ENCODE results near the gene FBXW5. TPM values are rescaled to one million over a fixed set of nuclear protein-coding genes. Genes with fewer than 3 reads are reported as not detected.

The FBXW5 gene
- total RNA-seq, 1 experiment from 2014 or later: 88.0 TPM

- ATAC-seq (peak; percentile 21), DNase-seq (ENCODE audit: low read depth, low spot score) (no peak)
- H3K9me3 ChIP-seq (ENCODE audit: control insufficient read depth in 1 of 2, insufficient read depth in 1 of 2, low read depth in 1 of 2, low read length in 2 of 2): no peaks in the 10 kb centered on the region
- no peaks in the 10 kb centered on the region for H4K20me1 ChIP-seq (ENCODE audit: insufficient read depth)
- no peak overlapping the region for H3K4me3 ChIP-seq (replicated peaks in 1 of 2; ENCODE audit: low read depth in 1 of 2, low read length in 2 of 2)
- peak overlapping the region; percentile 19; the same call in 1 of the 2 replicates for H3K4me2 ChIP-seq (ENCODE audit: low read length)
- ChIA-PET POLR2A (interaction anchor here (1.0 to 1.4 kb wide), 4 partner anchors 10 to 75 kb away, joined by 3 to 6 read pairs (median 5); partner anchors contain the start of genes ENTPD2 and PAXX), RAD21 (ENCODE audit: low non-redundant PET in 1 of 2, low total read pairs in 2 of 2, uncharacterized antibody in 2 of 2, unreplicated experiment in 2 of 2) (no interaction called here), CTCF (interaction anchor here (0.6 to 3.0 kb wide), 6 partner anchors 11 to 137 kb away, joined by 3 to 11 read pairs (median 4); no protein-coding TSS in a partner anchor)
- H3K9ac ChIP-seq (ENCODE audit: low read length): no peak overlapping the region
- H3K27ac ChIP-seq (ENCODE audit: low read depth, low read length): no peak overlapping the region
- BruUV-seq (replicated peaks): no TSS peak
- intact Hi-C loops (cut with micrococcal nuclease): no loop called here
- no peaks in the 10 kb centered on the region for H3K27me3 ChIP-seq (ENCODE audit: insufficient read depth, low read length)
- H3K4me1 ChIP-seq (ENCODE audit: control insufficient read depth in 1 of 2, insufficient read depth in 2 of 2, low read length in 2 of 2): peaks cover 2 to 32% of the 10 kb centered on the region in 2 experiments; a peak in 3 of 4 replicates
- TF ChIP-seq ZFX (IDR thresholded peaks at IDR 0.05) (no peak), EGR1 (IDR thresholded peaks at IDR 0.05; ENCODE audit: low read depth) (no peak), CEBPB (IDR thresholded peaks at IDR 0.05; ENCODE audit: low read depth) (no peak)
- no peaks in the 10 kb centered on the region for H3K79me2 ChIP-seq (ENCODE audit: insufficient read depth, low read length)
- H3K36me3 ChIP-seq (ENCODE audit: control insufficient read depth in 1 of 2, insufficient read depth in 2 of 2, low read length in 2 of 2): no peaks in the 10 kb centered on the region
- H2AFZ ChIP-seq (ENCODE audit: low read depth, low read length, poor library complexity, severe bottlenecking): no peak overlapping the region
- no peaks in the 10 kb centered on the region for H3K9me2 ChIP-seq (ENCODE audit: insufficient read depth)
These were observed 34.5 kb upstream of the FBXW5 start for GRCh38 chr9:136978865-136979544.

- Histone ChIP-seq H3K4me2 (ENCODE audit: low read length) (peak overlapping the region; percentile 67), H3K79me2 (ENCODE audit: insufficient read depth, low read length) (no peaks in the 10 kb centered on the region), H3K9me2 (ENCODE audit: insufficient read depth) (no peaks in the 10 kb centered on the region), H3K4me3 (replicated peaks in 1 of 2; ENCODE audit: low read depth in 1 of 2, low read length in 2 of 2) (peak overlapping the region; percentile 24 to 46; a peak in 3 of 4 replicates), H3K36me3 (ENCODE audit: control insufficient read depth in 1 of 2, insufficient read depth in 2 of 2, low read length in 2 of 2) (no peaks in the 10 kb centered on the region), H3K27me3 (ENCODE audit: insufficient read depth, low read length) (no peaks in the 10 kb centered on the region), H4K20me1 (ENCODE audit: insufficient read depth) (no peaks in the 10 kb centered on the region), H3K4me1 (ENCODE audit: control insufficient read depth in 1 of 2, insufficient read depth in 2 of 2, low read length in 2 of 2) (peaks cover 2 to 32% of the 10 kb centered on the region in 2 experiments; a peak in 3 of 4 replicates), H2AFZ (ENCODE audit: low read depth, low read length, poor library complexity, severe bottlenecking) (no peak overlapping the region), H3K27ac (ENCODE audit: low read depth, low read length) (peak overlapping the region; percentile 51; the same call in 1 of the 2 replicates), H3K9ac (ENCODE audit: low read length) (peak overlapping the region; percentile 40; the same call in 1 of the 2 replicates), H3K9me3 (ENCODE audit: control insufficient read depth in 1 of 2, insufficient read depth in 1 of 2, low read depth in 1 of 2, low read length in 2 of 2) (no peaks in the 10 kb centered on the region)
- DNase-seq (ENCODE audit: low read depth, low spot score): no peak
- intact Hi-C loops (cut with micrococcal nuclease): no loop called here
- ChIA-PET CTCF (interaction anchor here (0.6 to 3.0 kb wide), 8 partner anchors 12 to 137 kb away, joined by 3 to 11 read pairs (median 4); no protein-coding TSS in a partner anchor), RAD21 (ENCODE audit: low non-redundant PET in 1 of 2, low total read pairs in 2 of 2, uncharacterized antibody in 2 of 2, unreplicated experiment in 2 of 2) (no interaction called here), POLR2A (interaction anchor here (0.6 to 1.4 kb wide), 5 partner anchors 9 to 481 kb away, joined by 3 to 6 read pairs (median 5); partner anchors contain the start of genes ENTPD2 and PAXX)
- ATAC-seq: peak; percentile 63
- BruUV-seq (replicated peaks): no TSS peak
- TF ChIP-seq TCF7L2 (IDR thresholded peaks at IDR 0.05; ENCODE audit: borderline replicate concordance, extremely low read depth, insufficient read depth, insufficient read length): no peak
- no peak for TF ChIP-seq ZFX (IDR thresholded peaks at IDR 0.05)
- no peak for TF ChIP-seq ATF3 (IDR thresholded peaks at IDR 0.05)
- no peak for TF ChIP-seq SP1 (IDR thresholded peaks at IDR 0.05; ENCODE audit: low read depth)
- no peak for TF ChIP-seq RAD21 (IDR thresholded peaks at IDR 0.05; ENCODE audit: low read depth)
- no peak for TF ChIP-seq CEBPB (IDR thresholded peaks at IDR 0.05; ENCODE audit: low read depth)
- TF ChIP-seq EZH2phosphoT487 (IDR thresholded peaks at IDR 0.05; ENCODE audit: borderline replicate concordance): no peak
- TF ChIP-seq SIN3A (IDR thresholded peaks at IDR 0.05; ENCODE audit: low read depth): no peak
- TF ChIP-seq POLR2A (IDR thresholded peaks at IDR 0.05; ENCODE audit: borderline replicate concordance, extremely low read depth, insufficient read depth, insufficient read length): no peak
- no peak for TF ChIP-seq CBX3 (IDR thresholded peaks at IDR 0.05; ENCODE audit: low read depth)
- no peak for TF ChIP-seq EZH2 (IDR thresholded peaks at IDR 0.05)
- TF ChIP-seq ZNF274 (IDR thresholded peaks at IDR 0.05; ENCODE audit: low read depth, low read length): no peak
- TF ChIP-seq EGR1 (IDR thresholded peaks at IDR 0.05; ENCODE audit: low read depth): no peak
- TF ChIP-seq REST (IDR thresholded peaks at IDR 0.05; ENCODE audit: low read depth): no peak
These were observed 33.7 kb upstream of the FBXW5 start for GRCh38 chr9:136978073-136978864.

Measured in HCT116 (cell line).